Aorta (tissue), 5 donors: ENCODE data around the gene PDK2. TPM values are rescaled to one million over a fixed set of nuclear protein-coding genes. Genes with fewer than 3 reads are reported as not detected.

Experiments used
- ATAC-seq: fragments of 200-7000 bp; cut with Tn5 transposase; one replicate; pipeline ENCODE4 v1.9.1; 2022; ENCODE audit warnings: moderate library complexity; ENCODE audit not compliant: low FRiP score
- DNase-seq, 2 donors: peaks; one replicate each; pipeline ENCODE4 v3.0.0-alpha.2; 2020
- H3K27ac ChIP-seq, 2 donors: one replicate each; pipeline ENCODE4 v1.5.1; 2013; ENCODE audit warnings: low read length in 2 of 2, mild to moderate bottlenecking in 2 of 2, moderate library complexity in 2 of 2, control low read depth in 1 of 2, inconsistent platforms in 1 of 2, low read depth in 1 of 2
- H3K27me3 ChIP-seq, 2 donors: one replicate each; pipeline ENCODE4 v1.6.1; 2013; ENCODE audit warnings: control low read depth in 1 of 2, low read length in 1 of 2, mild to moderate bottlenecking in 1 of 2, moderate library complexity in 1 of 2; ENCODE audit not compliant: insufficient read depth in 2 of 2, control insufficient read depth in 1 of 2
- H3K36me3 ChIP-seq, 2 donors: one replicate each; pipeline ENCODE4 v1.6.1; 2013; ENCODE audit warnings: control low read depth in 1 of 2, low read length in 1 of 2, mild to moderate bottlenecking in 1 of 2; ENCODE audit not compliant: insufficient read depth in 2 of 2, control insufficient read depth in 1 of 2
- H3K4me1 ChIP-seq, 2 donors: one replicate each; pipeline ENCODE4 v1.6.1; 2013; ENCODE audit warnings: low read length in 2 of 2, control low read depth in 1 of 2, mild to moderate bottlenecking in 1 of 2, moderate library complexity in 1 of 2; ENCODE audit not compliant: insufficient read depth in 2 of 2, control insufficient read depth in 1 of 2
- H3K4me3 ChIP-seq, 2 donors: one replicate each; pipeline ENCODE4 v1.5.1; 2013; ENCODE audit warnings: low read length in 2 of 2, control low read depth in 1 of 2, mild to moderate bottlenecking in 1 of 2
- H3K9me3 ChIP-seq: one replicate; pipeline ENCODE4 v1.6.1; 2013; ENCODE audit warnings: mild to moderate bottlenecking, low read length; ENCODE audit not compliant: control insufficient read depth
- WGBS, 2 donors: extraction: QIAGEN DNeasy Blood & Tissue Kit; methylation state at CpG; one replicate each; pipeline ENCODE4 v1.1.7; 2013; 5-methylcytosine and 5-hydroxymethylcytosine counted together
- intact Hi-C, 2 donors: fragments of 100-400 bp; cut with DNase I; formaldehyde crosslinking; loops; one replicate each; pipeline versions ENCODE4 v1.14.2 to v1.15.0; 2022
- polyA plus RNA-seq, 2 donors: library from polyadenylated mRNA; stranded (reverse); fragments of 200-250 nt; gene quantifications; one replicate each; pipeline ENCODE4 v1.2.3, GENCODE V29; 2013
- total RNA-seq, 2 donors: library from RNA; stranded (reverse); fragmentation: NEBNext Ultra II Directional; extraction: Animal tissue kit (Norgen Biotek cat#: 25700); gene quantifications; one replicate each; pipeline ENCODE4 v1.2.1, GENCODE V29; 2021
- donor health status: healthy with polysubstance abuse.
- donor health status: Bipolar disorder and iron deficiency.
- donor health status: DM: no; HTN: no; CAD: no.
- donor health status: DM: no; HTN: no; CAD: no.
- donor health status: DM: yes; HTN: yes; CAD: no.

PDK2 gene
- total and polyA plus RNA-seq, 4 donors, result 15.0 to 45.8 (median 41.1) TPM

- Histone ChIP-seq H3K9me3 (no peaks in the 10 kb centered on the region), H3K36me3 (no peaks in the 10 kb centered on the region), H3K4me3 (no peak overlapping the region), H3K4me1 (peaks cover 6 to 18% of the 10 kb centered on the region in 2 donors), H3K27ac (peak overlapping the region; percentile 52 to 91), H3K27me3 (no peaks in the 10 kb centered on the region)
- ATAC-seq (peak; percentile 49), DNase-seq (peak; percentile 91 to 92)
- intact Hi-C loops, result no loop called here
- WGBS, 2 donors, result 18 to 20% methylated on average over 10 of the region's 10 CpGs
Observed at GRCh38 chr17:50062293-50063243, 32.6 kb upstream of the PDK2 start.

GRCh38 chr17:50063561-50064252 lies 31.4 kb upstream of the PDK2 start:
- H3K27ac ChIP-seq, result peak overlapping the region; percentile 52 to 91
- no peaks in the 10 kb centered on the region for H3K9me3 ChIP-seq
- H3K4me3 ChIP-seq, result no peak overlapping the region
- no peaks in the 10 kb centered on the region for H3K27me3 ChIP-seq
- intact Hi-C loops, result no loop called here
- 83 to 84% methylated on average over 8 of the region's 8 CpGs for WGBS, 2 donors
- ATAC-seq (no peak), DNase-seq (no peak)
- peaks cover 3 to 14% of the 10 kb centered on the region in 2 donors for H3K4me1 ChIP-seq
- no peaks in the 10 kb centered on the region for H3K36me3 ChIP-seq

GRCh38 chr17:50064253-50065001 lies 30.7 kb upstream of the PDK2 start:
- H3K9me3 ChIP-seq, result no peaks in the 10 kb centered on the region
- ATAC-seq (peak; percentile 51), DNase-seq (peak; percentile 90 to 93)
- no peak overlapping the region for H3K4me3 ChIP-seq
- intact Hi-C loops, result no loop called here
- H3K36me3 ChIP-seq, result no peaks in the 10 kb centered on the region
- H3K27ac ChIP-seq, result peak overlapping the region; percentile 52 to 91
- H3K27me3 ChIP-seq, result no peaks in the 10 kb centered on the region
- 20 to 21% methylated on average over 20 of the region's 20 CpGs for WGBS, 2 donors
- peaks cover 3 to 8% of the 10 kb centered on the region in 2 donors for H3K4me1 ChIP-seq

GRCh38 chr17:50065056-50065455 lies 30.1 kb upstream of the PDK2 start:
- ATAC-seq (no peak), DNase-seq (no peak)
- H3K27me3 ChIP-seq, result no peaks in the 10 kb centered on the region
- no peak overlapping the region for H3K4me3 ChIP-seq
- peaks cover 0 to 4% of the 10 kb centered on the region in 2 donors for H3K36me3 ChIP-seq
- intact Hi-C loops, result no loop called here
- peaks cover 3 to 8% of the 10 kb centered on the region in 2 donors for H3K4me1 ChIP-seq
- H3K9me3 ChIP-seq, result no peaks in the 10 kb centered on the region
- peak overlapping the region; percentile 84 to 91 for H3K27ac ChIP-seq
- 21 to 29% methylated on average over 3 of the region's 3 CpGs for WGBS, 2 donors

GRCh38 chr17:50066995-50067394 lies 28.2 kb upstream of the PDK2 start:
- no peak overlapping the region for H3K4me3 ChIP-seq
- H3K27me3 ChIP-seq, result no peaks in the 10 kb centered on the region
- DNase-seq (no peak), ATAC-seq (no peak)
- intact Hi-C loops, result no loop called here
- peaks cover 0 to 8% of the 10 kb centered on the region in 2 donors for H3K4me1 ChIP-seq
- H3K36me3 ChIP-seq, result peaks cover 6 to 10% of the 10 kb centered on the region in 2 donors
- peak overlapping the region in 1 of 2 donors; percentile 13 for H3K27ac ChIP-seq
- H3K9me3 ChIP-seq, result no peaks in the 10 kb centered on the region
- WGBS, 2 donors, result 93 to 94% methylated on average over 2 of the region's 2 CpGs

GRCh38 chr17:50067996-50068395 lies 27.2 kb upstream of the PDK2 start:
- Histone ChIP-seq H3K4me1 (peaks cover 0 to 7% of the 10 kb centered on the region in 2 donors), H3K27me3 (no peaks in the 10 kb centered on the region), H3K36me3 (peaks cover 6 to 10% of the 10 kb centered on the region in 2 donors), H3K27ac (peak overlapping the region in 1 of 2 donors; percentile 0), H3K9me3 (no peaks in the 10 kb centered on the region), H3K4me3 (no peak overlapping the region)
- 87% methylated on average over 13 of the region's 13 CpGs for whole genome bisulfite sequencing, 2 donors
- ATAC-seq (no peak), DNase-seq (no peak)
- intact Hi-C loops, result no loop called here

GRCh38 chr17:50070908-50071680 lies 24.1 kb upstream of the PDK2 start:
- no peak overlapping the region for H3K4me3 ChIP-seq
- 91 to 96% methylated on average over 16 of the region's 16 CpGs for WGBS, 2 donors
- no peaks in the 10 kb centered on the region for H3K27me3 ChIP-seq
- DNase-seq (no peak), ATAC-seq (no peak)
- no peak overlapping the region for H3K27ac ChIP-seq
- no peaks in the 10 kb centered on the region for H3K4me1 ChIP-seq
- H3K36me3 ChIP-seq, result peaks cover 8 to 18% of the 10 kb centered on the region in 2 donors
- intact Hi-C loops, result no loop called here
- H3K9me3 ChIP-seq, result no peaks in the 10 kb centered on the region

GRCh38 chr17:50071692-50072091 lies 23.5 kb upstream of the PDK2 start:
- 79 to 90% methylated on average over 6 of the region's 6 CpGs for WGBS, 2 donors
- DNase-seq, result no peak
- Histone ChIP-seq H3K4me1 (no peaks in the 10 kb centered on the region), H3K27me3 (no peaks in the 10 kb centered on the region), H3K36me3 (peaks cover 10 to 18% of the 10 kb centered on the region in 2 donors), H3K9me3 (no peaks in the 10 kb centered on the region), H3K4me3 (no peak overlapping the region), H3K27ac (no peak overlapping the region)
- intact Hi-C loops, result no loop called here
- ATAC-seq, result no peak
